H1 (cell line): ENCODE measurements around the gene CADM1. TPM values are rescaled to one million over a fixed set of nuclear protein-coding genes. Genes with fewer than 3 reads are reported as not detected.

Experiments
- CTCF ChIA-PET: fragments of 300-600 bp; sonication (Branson Sonifier 250); formaldehyde crosslinking; loops from one replicate; lab custom pipeline; 2021; ENCODE audit not compliant: partially characterized antibody; lab: Charles Lee
- POLR2A ChIA-PET: fragments of 300-600 bp; sonication (Branson Sonifier 250); formaldehyde crosslinking; loops from one replicate; lab custom pipeline; 2021; ENCODE audit warnings: inconsistent platforms; ENCODE audit not compliant: partially characterized antibody; lab: Charles Lee
- DNase-seq, 2 experiments: peaks; one replicate each; pipeline versions ENCODE4 v3.0.0 to v3.0.0-alpha.2; 2010 to 2022; ENCODE audit warnings: low spot score in 2 of 2, low read depth in 1 of 2, mixed read lengths in 1 of 2
- FAIRE-seq: peaks from 2 replicates; lab custom pipeline; 2011; peaks lifted over from hg19 to GRCh38; lab: Jason Lieb, UNC
- H2AFZ ChIP-seq: 2 replicates; pipeline ENCODE4 v1.8.1; 2012; ENCODE audit warnings: low read length, inconsistent platforms
- H2AK5ac ChIP-seq: 2 replicates; pipeline ENCODE4 v1.6.1; 2013; ENCODE audit warnings: low read depth, low read length
- H2BK120ac ChIP-seq: replicated peaks from 2 replicates; pipeline ENCODE3; 2013; ENCODE audit warnings: low read depth, low read length, inconsistent platforms
- H2BK12ac ChIP-seq: 2 replicates; pipeline ENCODE4 v1.6.1; 2013; ENCODE audit warnings: low read depth, low read length
- H2BK15ac ChIP-seq: 2 replicates; pipeline ENCODE4 v1.6.1; 2013; ENCODE audit warnings: low read length
- H2BK20ac ChIP-seq: 2 replicates; pipeline ENCODE4 v1.6.1; 2013; ENCODE audit warnings: low read length
- H2BK5ac ChIP-seq: 2 replicates; pipeline ENCODE4 v1.6.1; 2013; ENCODE audit warnings: low read depth, low read length
- H3K14ac ChIP-seq: 2 replicates; pipeline ENCODE4 v1.6.1; 2013; ENCODE audit warnings: inconsistent platforms; ENCODE audit not compliant: insufficient read length
- H3K18ac ChIP-seq: 2 replicates; pipeline ENCODE4 v1.6.1; 2013; ENCODE audit warnings: low read length; ENCODE audit errors: extremely low read depth
- H3K23ac ChIP-seq: 2 replicates; pipeline ENCODE4 v1.6.1; 2013; ENCODE audit warnings: inconsistent platforms; ENCODE audit not compliant: insufficient read length
- H3K23me2 ChIP-seq: 2 replicates; pipeline ENCODE4 v1.6.1; 2013; ENCODE audit warnings: low read depth, low read length
- H3K27ac ChIP-seq: 2 replicates; pipeline ENCODE4 v1.6.1; 2011; ENCODE audit warnings: low read depth, low read length, inconsistent platforms
- H3K27me3 ChIP-seq, 4 experiments: replicated peaks in 1 of 4; 1 replicate in 1 of 4; 2 replicates in 3 of 4; pipeline versions ENCODE4 v1.6.1 to v1.8.1; 2011 to 2013; ENCODE audit warnings: low read length in 3 of 4, mild to moderate bottlenecking in 3 of 4, inconsistent platforms in 2 of 4, mixed read lengths in 2 of 4, moderate library complexity in 1 of 4; ENCODE audit not compliant: control insufficient read depth in 3 of 4, insufficient read depth in 3 of 4; ENCODE audit errors: extremely low read depth in 1 of 4
- H3K36me3 ChIP-seq, 4 experiments: 2 replicates each; pipeline versions ENCODE4 v1.6.1 to v1.8.1; 2011 to 2013; ENCODE audit warnings: mild to moderate bottlenecking in 4 of 4, low read length in 3 of 4, moderate library complexity in 2 of 4, control low read depth in 1 of 4, inconsistent platforms in 1 of 4; ENCODE audit not compliant: insufficient read depth in 4 of 4, control insufficient read depth in 2 of 4
- H3K4ac ChIP-seq: replicated peaks from 2 replicates; pipeline ENCODE3; 2013; ENCODE audit warnings: low read length, low read depth, mixed read lengths, inconsistent platforms; ENCODE audit not compliant: insufficient read length
- H3K4me1 ChIP-seq, 4 experiments: replicated peaks in 1 of 4; 1 replicate in 1 of 4; 2 replicates in 3 of 4; pipeline versions ENCODE4 v1.6.1 to v1.8.1; 2011 to 2013; ENCODE audit warnings: low read length in 3 of 4, inconsistent platforms in 2 of 4, mixed read lengths in 1 of 4; ENCODE audit not compliant: insufficient read depth in 4 of 4, control insufficient read depth in 3 of 4
- H3K4me2 ChIP-seq, 2 experiments: 2 replicates each; pipeline versions ENCODE4 v1.6.1 to v1.8.1; 2011 to 2013; ENCODE audit warnings: low read depth in 2 of 2, low read length in 2 of 2, control low read depth in 1 of 2, inconsistent platforms in 1 of 2, mild to moderate bottlenecking in 1 of 2; ENCODE audit not compliant: insufficient read depth in 1 of 2
- H3K4me3 ChIP-seq, 4 experiments: fragments of 200-600, 300-600 bp in 1 of 4; sonication (generic), shearing (Covaris generic), sonication (Bioruptor Twin) in 1 of 4; 2 replicates each; pipeline versions ENCODE4 v1.5.1 to v1.8.1; 2011 to 2016; ENCODE audit warnings: low read length in 4 of 4, low read depth in 3 of 4, control low read depth in 2 of 4, inconsistent platforms in 2 of 4, mild to moderate bottlenecking in 2 of 4, mixed read lengths in 1 of 4, moderate library complexity in 1 of 4; ENCODE audit not compliant: insufficient read depth in 2 of 4; ENCODE audit errors: extremely low read depth in 1 of 4
- H3K56ac ChIP-seq: replicated peaks from 2 replicates; pipeline ENCODE3; 2013; ENCODE audit warnings: low read depth, mild to moderate bottlenecking, mixed read lengths, low read length, inconsistent platforms; ENCODE audit not compliant: insufficient read length
- H3K79me1 ChIP-seq: 2 replicates; pipeline ENCODE4 v1.6.1; 2013; ENCODE audit warnings: low read depth, low read length, control low read depth
- H3K79me2 ChIP-seq, 2 experiments: 2 replicates each; pipeline versions ENCODE4 v1.6.1 to v1.8.1; 2012 to 2013; ENCODE audit warnings: low read length in 2 of 2, mild to moderate bottlenecking in 2 of 2, inconsistent platforms in 1 of 2; ENCODE audit not compliant: insufficient read depth in 2 of 2, control insufficient read depth in 1 of 2
- H3K9ac ChIP-seq, 4 experiments: replicated peaks in 1 of 4; 1 replicate in 1 of 4; 2 replicates in 3 of 4; pipeline versions ENCODE4 v1.6.1 to v1.8.1; 2011 to 2013; ENCODE audit warnings: low read depth in 3 of 4, low read length in 3 of 4, control low read depth in 2 of 4, mild to moderate bottlenecking in 2 of 4, moderate library complexity in 2 of 4, inconsistent platforms in 1 of 4; ENCODE audit errors: extremely low read depth in 1 of 4
- H3K9me3 ChIP-seq, 2 experiments: 2 replicates each; pipeline versions ENCODE4 v1.6.1 to v1.8.1; 2012 to 2013; ENCODE audit warnings: mild to moderate bottlenecking in 2 of 2, moderate library complexity in 2 of 2, control low read depth in 1 of 2, inconsistent platforms in 1 of 2, low read depth in 1 of 2, low read length in 1 of 2, mixed read lengths in 1 of 2; ENCODE audit not compliant: insufficient read depth in 2 of 2
- H4K20me1 ChIP-seq, 2 experiments: replicated peaks in 1 of 2; 2 replicates each; pipeline versions ENCODE3 to v1.8.1; 2011 to 2013; ENCODE audit warnings: inconsistent platforms in 2 of 2, low read length in 2 of 2, mild to moderate bottlenecking in 1 of 2; ENCODE audit not compliant: insufficient read depth in 2 of 2, control insufficient read depth in 1 of 2
- H4K5ac ChIP-seq: 2 replicates; pipeline ENCODE4 v1.6.1; 2013; ENCODE audit warnings: low read length, low read depth, mixed read lengths, inconsistent platforms; ENCODE audit not compliant: insufficient read length
- H4K8ac ChIP-seq: 2 replicates; pipeline ENCODE4 v1.8.0; 2013; ENCODE audit warnings: mild to moderate bottlenecking, moderate library complexity, low read length, inconsistent platforms; ENCODE audit not compliant: insufficient read depth; ENCODE audit errors: extremely low read depth
- H4K91ac ChIP-seq: replicated peaks from 2 replicates; pipeline ENCODE3; 2013; ENCODE audit warnings: low read length, mixed read lengths, inconsistent platforms; ENCODE audit not compliant: insufficient read length
- CREB1 ChIP-seq: IDR thresholded peaks from 2 replicates; pipeline ENCODE4 v1.6.1; 2012; ENCODE audit warnings: inconsistent platforms
- FOSL1 ChIP-seq: IDR thresholded peaks from 2 replicates; pipeline ENCODE4 v1.6.1; 2011; ENCODE audit warnings: mild to moderate bottlenecking, low read depth, low read length, moderate library complexity; ENCODE audit not compliant: insufficient read depth
- GABPA ChIP-seq: IDR thresholded peaks from 2 replicates; pipeline ENCODE4 v1.6.1; 2011; ENCODE audit warnings: mild to moderate bottlenecking, low read length, moderate library complexity, borderline replicate concordance; ENCODE audit not compliant: insufficient read depth
- GTF2F1 ChIP-seq: IDR thresholded peaks from 2 replicates; pipeline ENCODE4 v1.6.1; 2012; ENCODE audit warnings: low read depth, low read length, improper control_type of control experiment, borderline replicate concordance
- KDM5A ChIP-seq: fragments of 200-600 bp; IDR thresholded peaks from 2 replicates; pipeline ENCODE4 v1.7.1; 2012; ENCODE audit warnings: mild to moderate bottlenecking, low read length, inconsistent platforms, mixed read lengths
- MAX ChIP-seq: IDR thresholded peaks from 2 replicates; pipeline ENCODE4 v1.6.1; 2012; ENCODE audit warnings: inconsistent platforms
- NRF1 ChIP-seq: IDR thresholded peaks from 2 replicates; pipeline ENCODE4 v1.6.1; 2011; ENCODE audit warnings: mild to moderate bottlenecking, low read depth, low read length, improper control_type of control experiment
- POLR2A ChIP-seq, 2 experiments: IDR thresholded peaks; 1 replicate in 1 of 2; 2 replicates in 1 of 2; pipeline ENCODE4 v1.6.1; 2011; ENCODE audit warnings: low read depth in 2 of 2, low read length in 2 of 2, mild to moderate bottlenecking in 2 of 2; ENCODE audit errors: control extremely low read depth in 1 of 2
- RNF2 ChIP-seq: fragments of 200-900, 300-1000 bp; sonication (generic); IDR thresholded peaks from 2 replicates; pipeline ENCODE4 v1.7.1; 2016; ENCODE audit warnings: borderline replicate concordance, low read depth, mild to moderate bottlenecking, antibody characterized with exemption, low read length; ENCODE audit not compliant: poor library complexity, severe bottlenecking; ENCODE audit errors: missing control alignments
- SIN3A ChIP-seq, 2 experiments: IDR thresholded peaks in 1 of 2; conservative IDR thresholded peaks in 1 of 2; 2 replicates each; pipeline ENCODE4 v1.6.1; 2011 to 2012; ENCODE audit warnings: low read length in 2 of 2, improper control_type of control experiment in 1 of 2, low read depth in 1 of 2, mild to moderate bottlenecking in 1 of 2
- SP4 ChIP-seq: IDR thresholded peaks from 2 replicates; pipeline ENCODE4 v1.6.1; 2012; ENCODE audit warnings: low read length, inconsistent platforms
- TAF7 ChIP-seq: optimal IDR thresholded peaks from 2 replicates; pipeline ENCODE3; 2011; ENCODE audit warnings: low read depth, mild to moderate bottlenecking, inconsistent platforms, low read length, moderate library complexity, borderline replicate concordance
- ZNF274 ChIP-seq: IDR thresholded peaks from 2 replicates; pipeline ENCODE4 v1.7.0; 2012; ENCODE audit warnings: low read length, borderline replicate concordance; ENCODE audit errors: extremely low read depth
- WGBS, 2 experiments: shearing (Covaris generic) in 1 of 2; methylation state at CpG; one replicate each; pipeline versions ENCODE4 v1.1.6 to v1.1.7; 2013 to 2015; ENCODE audit warnings: low lambda C conversion rate in 2 of 2, mixed read lengths in 2 of 2, inconsistent platforms in 1 of 2, low coverage in 1 of 2, missing lambda C conversion rate in 1 of 2; ENCODE audit not compliant: insufficient replicate concordance in 2 of 2, insufficient coverage in 1 of 2, insufficient read length in 1 of 2; ENCODE audit errors: extremely low coverage in 1 of 2, missing lambda C conversion rate in 1 of 2; 5-methylcytosine and 5-hydroxymethylcytosine counted together
- polyA plus RNA-seq, 7 experiments: library from polyadenylated mRNA; depleted of rRNA in 3 of 7; stranded (reverse) in 5 of 7; unstranded in 2 of 7; fragments of >200 nt in 5 of 7; fragments of 200-250 nt in 2 of 7; gene quantifications; 1 replicate in 5 of 7; 2 replicates in 1 of 7; 4 replicates in 1 of 7; pipeline versions ENCODE4 v1.2.1 to v1.2.3, GENCODE V29; 2011 to 2013; ENCODE audit warnings: missing spikeins in 2 of 7, mixed read lengths in 2 of 7
- total RNA-seq: library from RNA; stranded (reverse); fragmentation: NEBNext Ultra II Directional; extraction: Animal tissue kit (Norgen Biotek cat#: 25700); gene quantifications from 2 replicates; pipeline ENCODE4 v1.2.1, GENCODE V29; 2021

The CADM1 gene
- total and polyA plus RNA-seq, 2 of the 8 experiments (the other 6 are each of a cell fraction or from before 2014, with no cell fraction given): 8.3 to 25.3 TPM

GRCh38 chr11:115357066-115357465 is 147.1 kb downstream of the CADM1 start:
- no peaks in the 10 kb centered on the region for H4K20me1 ChIP-seq
- TF ChIP-seq MAX: no peak
- no peak for TF ChIP-seq GABPA
- TF ChIP-seq KDM5A: no peak
- TF ChIP-seq GTF2F1: no peak
- no peak for TF ChIP-seq SIN3A (conservative IDR thresholded peaks at IDR 0.05 in 1 of 2, IDR thresholded peaks at IDR 0.05 in 1 of 2; ENCODE audit: low read depth in 1 of 2, low read length in 2 of 2)
- no peak for TF ChIP-seq RNF2
- TF ChIP-seq NRF1: no peak
- no peak for TF ChIP-seq TAF7
- TF ChIP-seq POLR2A (IDR thresholded peaks at IDR 0.05; ENCODE audit: control extremely low read depth in 1 of 2, low read depth in 2 of 2, low read length in 2 of 2): no peak
- no peak for TF ChIP-seq FOSL1
- no peak for TF ChIP-seq CREB1
- TF ChIP-seq ZNF274: no peak
- TF ChIP-seq SP4: no peak

More at GRCh38 chr11:115357066-115357465, 147.1 kb downstream of the CADM1 start:
- Histone ChIP-seq H3K4me3 (no peak overlapping the region), H3K23ac (no peak overlapping the region), H3K18ac (no peak overlapping the region), H2BK20ac (no peak overlapping the region), H2BK15ac (no peak overlapping the region), H3K9ac (no peak overlapping the region), H3K4ac (no peak overlapping the region), H2BK12ac (no peak overlapping the region), H2AFZ (no peak overlapping the region), H3K27me3 (no peaks in the 10 kb centered on the region; a peak in 1 of 7 replicates), H3K27ac (no peak overlapping the region), H2AK5ac (no peak overlapping the region), H3K79me2 (no peaks in the 10 kb centered on the region), H3K56ac (no peak overlapping the region), H4K8ac (no peak overlapping the region), H2BK120ac (no peak overlapping the region), H3K14ac (no peak overlapping the region), H3K4me2 (no peak overlapping the region), H2BK5ac (no peak overlapping the region), H3K79me1 (no peaks in the 10 kb centered on the region), H3K23me2 (no peaks in the 10 kb centered on the region), H3K36me3 (no peaks in the 10 kb centered on the region), H3K4me1 (no peaks in the 10 kb centered on the region), H4K5ac (no peak overlapping the region), H4K91ac (no peak overlapping the region), H3K9me3 (no peaks in the 10 kb centered on the region)
- WGBS, 2 experiments: 83% methylated on average over 5 of the region's 5 CpGs; no CpG with 5 or more reads in 1 of the 2 experiments
- ChIA-PET POLR2A (no interaction called here), CTCF (interaction anchor here (1.1 to 1.7 kb wide), 2 partner anchors 16 to 24 kb away, joined by 5 read pairs; no protein-coding TSS in a partner anchor)
- FAIRE-seq (no peak), DNase-seq (no peak)
